HEK293T (cell line): ENCODE measurements around the gene SLC36A3.
"Not testable (repeated sequence)": the region's sequence is repeated elsewhere in the genome, so short reads cannot be mapped to it uniquely, and the experiment has no call there.

Experiments
- ARNT ChIP-seq: fragments of 450-650 bp; IDR thresholded peaks from 2 replicates; pipeline ENCODE4 v1.6.1; 2017; ENCODE audit warnings: mild to moderate bottlenecking
- BHLHE40 ChIP-seq: fragments of 450-650 bp; IDR thresholded peaks from 2 replicates; pipeline ENCODE4 v1.6.1; 2016; ENCODE audit warnings: mild to moderate bottlenecking, moderate library complexity, borderline replicate concordance
- CTBP1 ChIP-seq: fragments of 450-650 bp; IDR thresholded peaks from 2 replicates; pipeline ENCODE4 v1.6.1; 2016; ENCODE audit warnings: borderline replicate concordance
- ELF4 ChIP-seq: fragments of 450-650 bp; IDR thresholded peaks from 2 replicates; pipeline ENCODE4 v1.6.1; 2017; ENCODE audit warnings: antibody characterized with exemption
- FOXA1 ChIP-seq: fragments of 450-650 bp; IDR thresholded peaks from 2 replicates; pipeline ENCODE4 v1.6.1; 2016; ENCODE audit warnings: mild to moderate bottlenecking
- FOXK2 ChIP-seq: fragments of 450-650 bp; IDR thresholded peaks from 2 replicates; pipeline ENCODE4 v1.6.1; 2016; ENCODE audit warnings: mild to moderate bottlenecking
- FOXM1 ChIP-seq: fragments of 450-650 bp; IDR thresholded peaks from 2 replicates; pipeline ENCODE4 v1.6.1; 2017; ENCODE audit warnings: mild to moderate bottlenecking, borderline replicate concordance
- HDGF ChIP-seq: fragments of 450-650 bp; IDR thresholded peaks from 2 replicates; pipeline ENCODE4 v1.6.1; 2017; ENCODE audit warnings: antibody characterized with exemption, borderline replicate concordance
- LEF1 ChIP-seq: fragments of 450-650 bp; IDR thresholded peaks from 2 replicates; pipeline ENCODE4 v1.6.1; 2017; ENCODE audit warnings: mild to moderate bottlenecking, borderline replicate concordance
- NFRKB ChIP-seq: fragments of 450-650 bp; IDR thresholded peaks from 2 replicates; pipeline ENCODE4 v1.6.1; 2016; ENCODE audit warnings: mild to moderate bottlenecking, moderate library complexity
- SP1 ChIP-seq: fragments of 450-650 bp; IDR thresholded peaks from 2 replicates; pipeline ENCODE4 v1.6.1; 2017
- SUZ12 ChIP-seq: fragments of 450-650 bp; IDR thresholded peaks from 2 replicates; pipeline ENCODE4 v1.6.1; 2016; ENCODE audit warnings: mild to moderate bottlenecking
- ZNF384 ChIP-seq: fragments of 450-650 bp; IDR thresholded peaks from 2 replicates; pipeline ENCODE4 v1.6.1; 2016
- TF ChIP-seq, protein P1 (sequence below): fragments of 450-650 bp; IDR thresholded peaks from 2 replicates; pipeline ENCODE4 v1.6.1; 2016

DNA sequence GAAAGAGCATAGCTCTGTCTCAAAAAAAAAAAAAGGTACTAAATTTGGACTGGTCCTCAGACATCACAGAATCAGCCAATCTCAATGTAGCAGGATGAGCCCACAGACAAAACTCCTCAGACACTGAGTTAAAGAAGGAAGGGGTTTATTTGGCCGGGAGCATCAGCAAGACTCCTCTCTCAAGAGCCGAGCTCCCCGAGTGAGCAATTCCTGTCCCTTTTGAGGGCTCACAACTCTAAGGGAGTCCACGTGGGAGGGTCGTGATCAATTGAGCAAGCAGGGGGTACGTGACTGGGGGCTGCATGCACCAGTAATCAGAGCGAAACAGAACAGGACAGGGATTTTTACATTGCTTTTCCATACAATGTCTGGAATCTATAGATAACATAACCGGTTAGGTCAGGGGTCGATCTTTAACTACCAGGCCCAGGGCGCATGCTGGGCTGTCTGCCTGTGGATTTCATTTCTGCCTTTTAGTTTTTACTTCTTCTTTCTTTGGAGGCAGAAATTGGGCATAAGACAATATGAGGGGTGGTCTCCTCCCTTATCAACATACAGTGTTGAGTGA is 63.2 kb downstream of the SLC36A3 start:
- TF ChIP-seq ELF4, BHLHE40, LEF1, HDGF, FOXM1, ZNF384, SP1, CTBP1, FOXA1, SUZ12, FOXK2, NFRKB, ARNT: not testable (repeated sequence)
- TF ChIP-seq, protein P1, sequence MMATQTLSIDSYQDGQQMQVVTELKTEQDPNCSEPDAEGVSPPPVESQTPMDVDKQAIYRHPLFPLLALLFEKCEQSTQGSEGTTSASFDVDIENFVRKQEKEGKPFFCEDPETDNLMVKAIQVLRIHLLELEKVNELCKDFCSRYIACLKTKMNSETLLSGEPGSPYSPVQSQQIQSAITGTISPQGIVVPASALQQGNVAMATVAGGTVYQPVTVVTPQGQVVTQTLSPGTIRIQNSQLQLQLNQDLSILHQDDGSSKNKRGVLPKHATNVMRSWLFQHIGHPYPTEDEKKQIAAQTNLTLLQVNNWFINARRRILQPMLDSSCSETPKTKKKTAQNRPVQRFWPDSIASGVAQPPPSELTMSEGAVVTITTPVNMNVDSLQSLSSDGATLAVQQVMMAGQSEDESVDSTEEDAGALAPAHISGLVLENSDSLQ: not testable (repeated sequence)
